GM12892 (cell line): Measurements from ENCODE around the gene IL24.

Source experiments
- POLR2A ChIP-seq: IDR thresholded peaks from 2 replicates; pipeline ENCODE4 v1.6.1; 2011; ENCODE audit warnings: low read depth, low read length, control low read depth
- POLR2AphosphoS5 ChIP-seq: IDR thresholded peaks from 2 replicates; pipeline ENCODE4 v1.6.1; 2011; ENCODE audit warnings: low read depth, low read length, control low read depth
- TAF1 ChIP-seq: IDR thresholded peaks from 2 replicates; pipeline ENCODE4 v1.6.1; 2011; ENCODE audit warnings: low read depth, mild to moderate bottlenecking, control low read depth, low read length, borderline replicate concordance

DNA sequence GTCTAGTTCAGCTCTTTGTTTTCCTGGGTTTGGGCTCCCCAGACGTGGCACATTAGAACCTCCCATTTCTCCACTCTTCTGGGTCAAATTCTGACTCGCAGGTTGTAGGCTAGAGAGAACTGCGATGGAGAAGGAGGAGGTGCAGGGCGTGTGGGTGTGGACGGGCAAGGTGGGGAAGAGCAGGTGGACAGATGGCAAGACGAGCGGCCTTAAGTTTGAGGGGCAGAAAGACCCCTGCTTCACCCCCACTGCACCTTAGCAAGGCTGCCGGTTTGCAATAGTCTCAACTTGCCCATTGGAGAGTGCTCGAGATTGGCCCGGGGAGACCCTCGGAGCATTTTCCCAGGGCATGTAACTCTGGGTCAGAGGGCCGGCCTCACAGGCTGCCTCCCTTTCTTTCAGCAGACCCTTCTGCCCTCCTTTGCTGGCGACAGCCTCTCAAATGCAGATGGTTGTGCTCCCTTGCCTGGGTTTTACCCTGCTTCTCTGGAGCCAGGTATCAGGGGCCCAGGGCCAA, 1.7 kb downstream of the IL24 start:
- TF ChIP-seq POLR2A, result no peak
- no peak for TF ChIP-seq POLR2AphosphoS5
- no peak for TF ChIP-seq TAF1
